PC-3 (cell line): ENCODE measurements around the gene MAGEB16. TPM values are rescaled to one million over a fixed set of nuclear protein-coding genes. Genes with fewer than 3 reads are reported as not detected.

Source experiments
- ATAC-seq: fragments of 200-7000 bp; cut with Tn5 transposase; 2 replicates; pipeline ENCODE4 v1.9.1; 2020; ENCODE audit warnings: mild to moderate bottlenecking, moderate library complexity
- BruUV-seq: library from RNA; stranded (reverse); fragments of 400-500 nt; replicated peaks from 2 replicates; lab custom pipeline; 2021; lab: Mats Ljungman, UMichigan
- CTCF ChIA-PET: fragments of 300-600 bp; sonication (Branson Sonifier 250); formaldehyde crosslinking; loops from one replicate; lab custom pipeline; 2022; ENCODE audit warnings: antibody characterized with exemption; lab: Charles Lee
- POLR2A ChIA-PET: fragments of 300-600 bp; sonication (Branson Sonifier 250); formaldehyde crosslinking; loops from one replicate; lab custom pipeline; 2022; ENCODE audit warnings: antibody characterized with exemption; ENCODE audit not compliant: unreplicated experiment; lab: Charles Lee
- DNase-seq: peaks from one replicate; pipeline ENCODE4 v3.0.0-alpha.2; 2015
- H2AFZ ChIP-seq: fragments of 300-600 bp; sonication (generic); 2 replicates; pipeline ENCODE4 v1.6.0; 2016; ENCODE audit warnings: antibody characterized with exemption, low read length
- H3F3A ChIP-seq: fragments of 300-600 bp; sonication (generic); one replicate; pipeline ENCODE4 v1.6.0; 2017; ENCODE audit warnings: antibody characterized with exemption, low read length, control low read depth, mild to moderate bottlenecking; ENCODE audit not compliant: unreplicated experiment
- H3K27ac ChIP-seq: fragments of 300-600 bp; sonication (generic); 2 replicates; pipeline ENCODE4 v1.5.1; 2016; ENCODE audit warnings: mild to moderate bottlenecking, low read length
- H3K27me3 ChIP-seq: fragments of 300-600 bp; sonication (generic); 2 replicates; pipeline ENCODE4 v1.6.1; 2016; ENCODE audit warnings: low read length, mixed read lengths
- H3K36me3 ChIP-seq: fragments of 300-600 bp; sonication (generic); 2 replicates; pipeline ENCODE4 v1.6.1; 2016; ENCODE audit warnings: low read depth, mixed run types, low read length, mixed read lengths
- H3K4me1 ChIP-seq: fragments of 300-600 bp; sonication (generic); 2 replicates; pipeline ENCODE4 v1.5.1; 2016; ENCODE audit warnings: low read length; ENCODE audit not compliant: insufficient read depth
- H3K4me2 ChIP-seq: fragments of 300-600 bp; sonication (generic); 2 replicates; pipeline ENCODE4 v1.6.0; 2016; ENCODE audit warnings: low read length
- H3K4me3 ChIP-seq: fragments of 300-600 bp; sonication (generic); 2 replicates; pipeline ENCODE4 v1.5.1; 2016; ENCODE audit warnings: mild to moderate bottlenecking, low read length, mixed read lengths
- H3K79me2 ChIP-seq: fragments of 300-600 bp; sonication (generic); 2 replicates; pipeline ENCODE4 v1.6.1; 2017; ENCODE audit warnings: low read length, mixed read lengths
- H3K9ac ChIP-seq: fragments of 300-600 bp; sonication (generic); 2 replicates; pipeline ENCODE4 v1.6.0; 2016; ENCODE audit warnings: mild to moderate bottlenecking, low read length
- H3K9me2 ChIP-seq: fragments of 300-600 bp; sonication (generic); replicated peaks from 2 replicates; pipeline ENCODE4 v1.6.1; 2016; ENCODE audit warnings: mixed run types, low read length, mixed read lengths
- H3K9me3 ChIP-seq: fragments of 300-600 bp; sonication (generic); 2 replicates; pipeline ENCODE4 v1.6.1; 2016; ENCODE audit warnings: low read length, mixed read lengths
- H4K20me1 ChIP-seq: fragments of 300-600 bp; sonication (generic); 2 replicates; pipeline ENCODE4 v1.6.1; 2016; ENCODE audit warnings: low read length, mixed read lengths
- EZH2 ChIP-seq: fragments of 300-600 bp; sonication (generic); IDR thresholded peaks from one replicate; pipeline ENCODE4 v1.6.1; 2017; ENCODE audit warnings: antibody characterized with exemption, mild to moderate bottlenecking, low read length; ENCODE audit not compliant: unreplicated experiment
- EZH2phosphoT487 ChIP-seq: fragments of 300-600 bp; sonication (generic); IDR thresholded peaks from 2 replicates; pipeline ENCODE4 v1.6.1; 2018; ENCODE audit warnings: mild to moderate bottlenecking, antibody characterized with exemption, low read length, borderline replicate concordance
- intact Hi-C: fragments of 100-400 bp; cut with micrococcal nuclease; formaldehyde crosslinking; loops from 2 replicates; pipeline ENCODE4 v1.9.0; 2023
- total RNA-seq: library from RNA; depleted of rRNA; stranded (reverse); fragments of >200 nt; gene quantifications from 2 replicates; pipeline ENCODE4 v1.2.3, GENCODE V29; 2014
- TF ChIP-seq, protein P1 (sequence below): fragments of 300-600 bp; sonication (generic); conservative IDR thresholded peaks from 2 replicates; pipeline ENCODE4 v1.5.1; 2017; ENCODE audit warnings: antibody characterized with exemption, low read depth, mild to moderate bottlenecking, low read length

Gene MAGEB16
- total RNA-seq, 1 experiment from 2014 or later, result not detected

DNA sequence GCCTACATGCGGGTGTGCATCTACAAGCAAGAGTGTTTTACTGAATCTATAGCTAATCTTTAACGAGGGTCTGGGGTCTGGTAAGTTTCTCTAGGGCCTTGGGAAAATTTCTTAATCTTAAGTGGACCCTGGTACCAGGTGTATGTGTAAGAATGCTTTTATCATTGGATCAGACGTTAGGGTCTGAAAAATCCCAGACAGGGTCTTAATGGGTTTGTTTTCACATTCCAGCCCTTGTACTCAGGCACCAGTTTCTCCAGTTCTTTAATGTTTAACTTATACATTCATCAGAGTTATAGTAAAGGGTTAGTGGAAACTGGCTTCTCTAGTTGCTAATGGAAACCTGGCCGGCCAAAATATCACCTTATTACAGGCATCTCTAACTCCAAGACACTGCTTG is 11.6 kb downstream of the MAGEB16 start:
- BruUV-seq, result no TSS peak
- TF ChIP-seq EZH2phosphoT487 (no peak), EZH2 (no peak)
- TF ChIP-seq, protein P1, sequence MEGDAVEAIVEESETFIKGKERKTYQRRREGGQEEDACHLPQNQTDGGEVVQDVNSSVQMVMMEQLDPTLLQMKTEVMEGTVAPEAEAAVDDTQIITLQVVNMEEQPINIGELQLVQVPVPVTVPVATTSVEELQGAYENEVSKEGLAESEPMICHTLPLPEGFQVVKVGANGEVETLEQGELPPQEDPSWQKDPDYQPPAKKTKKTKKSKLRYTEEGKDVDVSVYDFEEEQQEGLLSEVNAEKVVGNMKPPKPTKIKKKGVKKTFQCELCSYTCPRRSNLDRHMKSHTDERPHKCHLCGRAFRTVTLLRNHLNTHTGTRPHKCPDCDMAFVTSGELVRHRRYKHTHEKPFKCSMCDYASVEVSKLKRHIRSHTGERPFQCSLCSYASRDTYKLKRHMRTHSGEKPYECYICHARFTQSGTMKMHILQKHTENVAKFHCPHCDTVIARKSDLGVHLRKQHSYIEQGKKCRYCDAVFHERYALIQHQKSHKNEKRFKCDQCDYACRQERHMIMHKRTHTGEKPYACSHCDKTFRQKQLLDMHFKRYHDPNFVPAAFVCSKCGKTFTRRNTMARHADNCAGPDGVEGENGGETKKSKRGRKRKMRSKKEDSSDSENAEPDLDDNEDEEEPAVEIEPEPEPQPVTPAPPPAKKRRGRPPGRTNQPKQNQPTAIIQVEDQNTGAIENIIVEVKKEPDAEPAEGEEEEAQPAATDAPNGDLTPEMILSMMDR, result no peak
- Histone ChIP-seq H3K36me3 (no peaks in the 10 kb centered on the region), H3K79me2 (no peaks in the 10 kb centered on the region), H4K20me1 (no peaks in the 10 kb centered on the region), H3F3A (no peaks in the 10 kb centered on the region), H3K9ac (no peak overlapping the region), H2AFZ (no peak overlapping the region), H3K9me2 (no peaks in the 10 kb centered on the region), H3K4me1 (no peaks in the 10 kb centered on the region), H3K4me2 (no peak overlapping the region), H3K9me3 (no peaks in the 10 kb centered on the region), H3K4me3 (no peak overlapping the region), H3K27me3 (no peaks in the 10 kb centered on the region), H3K27ac (no peak overlapping the region)
- ATAC-seq (no peak), DNase-seq (no peak)
- intact Hi-C loops, result no loop called here
- ChIA-PET CTCF (no interaction called here), POLR2A (no interaction called here)

DNA sequence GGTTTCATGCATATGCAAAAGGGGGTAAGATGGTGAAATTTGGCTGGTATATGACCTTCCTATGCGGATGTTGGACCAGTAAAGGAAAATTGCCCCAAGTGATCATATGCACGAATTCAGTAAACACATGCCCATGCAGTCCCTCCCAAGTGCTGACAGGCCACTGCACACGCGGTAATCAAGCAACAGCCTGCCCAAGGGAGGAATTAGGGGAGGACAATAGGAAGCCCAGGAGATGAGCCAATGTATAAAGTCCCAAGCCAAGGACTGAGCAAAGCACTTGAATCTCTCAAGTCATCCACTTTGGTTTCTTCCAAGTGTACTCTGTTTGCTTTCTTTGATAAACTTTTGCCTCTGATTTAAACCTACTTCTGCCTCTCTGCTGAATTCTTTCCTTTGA is 21.1 kb downstream of the MAGEB16 start:
- Histone ChIP-seq H3K9ac (no peak overlapping the region), H3K9me2 (no peaks in the 10 kb centered on the region), H3K27me3 (no peaks in the 10 kb centered on the region), H3K27ac (no peak overlapping the region), H3K4me2 (no peak overlapping the region), H3K79me2 (no peaks in the 10 kb centered on the region), H3K4me3 (no peak overlapping the region), H3F3A (no peaks in the 10 kb centered on the region), H4K20me1 (no peaks in the 10 kb centered on the region), H3K4me1 (no peaks in the 10 kb centered on the region), H3K9me3 (no peaks in the 10 kb centered on the region), H2AFZ (no peak overlapping the region), H3K36me3 (no peaks in the 10 kb centered on the region)
- intact Hi-C loops, result no loop called here
- ATAC-seq (no peak), DNase-seq (no peak)
- ChIA-PET CTCF (no interaction called here), POLR2A (no interaction called here)
- no peak for TF ChIP-seq EZH2
- TF ChIP-seq, protein P1, result no peak
- no peak for TF ChIP-seq EZH2phosphoT487
- no TSS peak for BruUV-seq

GRCh38 chrX:35826503-35826902 is 28.4 kb downstream of the MAGEB16 start:
- Histone ChIP-seq H3K9me2 (no peaks in the 10 kb centered on the region), H3K4me2 (no peak overlapping the region), H3K36me3 (no peaks in the 10 kb centered on the region), H3K9me3 (no peaks in the 10 kb centered on the region), H3K4me1 (no peaks in the 10 kb centered on the region), H3K9ac (no peak overlapping the region), H3F3A (no peaks in the 10 kb centered on the region), H4K20me1 (no peaks in the 10 kb centered on the region), H2AFZ (no peak overlapping the region), H3K27me3 (no peaks in the 10 kb centered on the region), H3K79me2 (no peaks in the 10 kb centered on the region), H3K27ac (0 out of 2 replicates have a peak overlapping the region, but pooled peaks have one; percentile 9), H3K4me3 (no peak overlapping the region)
- ChIA-PET CTCF (no interaction called here), POLR2A (no interaction called here)
- intact Hi-C loops, result no loop called here
- DNase-seq, result peak; percentile 60
- no TSS peak for BruUV-seq
- ATAC-seq, result no peak
- TF ChIP-seq, protein P1, result no peak
- no peak for TF ChIP-seq EZH2
- TF ChIP-seq EZH2phosphoT487, result no peak
